Activated B cell treated with CpG ODN at 0.5 μM for 24 hours (primary cell): Measurements from ENCODE around the gene STPG1. TPM values are rescaled to one million over a fixed set of nuclear protein-coding genes. Genes with fewer than 3 reads are reported as not detected.

ENCODE experiments used
- ATAC-seq: fragments of 200-7000 bp; cut with Tn5 transposase; one replicate; pipeline ENCODE4 v1.10.0; 2021; ENCODE audit warnings: low read depth, mild to moderate bottlenecking, moderate library complexity
- CTCF ChIA-PET: fragments of 350-600 bp; sonication (Branson Sonifier 250); formaldehyde crosslinking; loops from one replicate; lab custom pipeline; 2021; ENCODE audit warnings: antibody characterized with exemption; lab: Charles Lee
- POLR2A ChIA-PET: fragments of 350-600 bp; sonication (Branson Sonifier 250); formaldehyde crosslinking; loops from one replicate; lab custom pipeline; 2021; ENCODE audit warnings: antibody characterized with exemption; lab: Charles Lee
- DNase-seq: peaks from one replicate; pipeline ENCODE4 v3.0.0; 2022
- H3K27ac Mint-ChIP-seq: one replicate; pipeline ENCODE4 v1.8.0; 2020; ENCODE audit warnings: mixed read lengths
- H3K27me3 Mint-ChIP-seq: one replicate; pipeline ENCODE4 v1.8.0; 2021; ENCODE audit warnings: mixed read lengths
- H3K36me3 Mint-ChIP-seq: one replicate; pipeline ENCODE4 v1.8.0; 2021; ENCODE audit warnings: low read depth, mixed read lengths
- H3K4me1 Mint-ChIP-seq: one replicate; pipeline ENCODE4 v1.8.0; 2021; ENCODE audit warnings: mixed read lengths
- H3K4me3 Mint-ChIP-seq: one replicate; pipeline ENCODE4 v1.8.0; 2020; ENCODE audit warnings: mild to moderate bottlenecking, mixed read lengths
- H3K9me3 Mint-ChIP-seq: one replicate; pipeline ENCODE4 v1.8.0; 2020; ENCODE audit warnings: mixed read lengths
- intact Hi-C: fragments of 100-400 bp; cut with micrococcal nuclease; formaldehyde crosslinking; loops from one replicate; pipeline ENCODE4 v1.15.1; 2024
- total RNA-seq: library from RNA; stranded (reverse); gene quantifications from 2 replicates; pipeline ENCODE4 v1.2.3, GENCODE V29; 2022
- TF ChIP-seq, protein P1 (sequence below): fragments of 200-600 bp; IDR thresholded peaks from one replicate; pipeline ENCODE4 v1.8.0; 2022; ENCODE audit warnings: antibody characterized with exemption, mild to moderate bottlenecking

STPG1 gene
- total RNA-seq, 1 donor from 2014 or later: 7.4 TPM

DNA sequence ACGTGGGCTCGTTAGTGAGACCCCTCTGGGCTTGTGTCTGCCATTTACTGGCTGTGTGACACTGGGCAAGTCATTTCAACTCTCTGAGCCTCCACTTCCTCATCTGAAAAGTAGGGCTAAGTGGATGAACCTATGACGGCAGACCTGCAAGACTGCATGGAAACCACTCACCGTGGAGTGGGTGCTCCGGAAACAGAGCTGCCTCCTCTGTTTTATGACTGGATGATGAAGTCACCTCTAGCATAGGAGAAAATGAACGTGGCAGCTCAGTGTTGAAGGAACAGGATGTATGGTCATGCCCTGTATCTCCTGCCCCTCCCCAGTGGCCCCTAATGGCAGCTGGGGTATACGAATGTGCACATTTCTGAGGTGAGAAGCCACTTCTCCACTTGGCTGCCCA, 40.5 kb downstream of the STPG1 start:
- ATAC-seq: peak; percentile 92
- intact Hi-C loops: loop anchor here (1.0 to 2.0 kb wide), 3 partner anchors 11 to 50 kb away; partner anchors contain the start of gene STPG1
- H3K27me3 Mint-ChIP-seq: no peaks in the 10 kb centered on the region
- peak overlapping the region; percentile 87 for H3K27ac Mint-ChIP-seq
- POLR2A ChIA-PET: interaction anchor here (0.5 to 1.8 kb wide), 9 partner anchors 18 to 433 kb away, joined by 3 to 17 read pairs (median 3); partner anchors contain the start of genes IFNLR1 and NIPAL3
- H3K4me1 Mint-ChIP-seq: peaks cover 20% of the 10 kb centered on the region
- TF ChIP-seq, protein P1, sequence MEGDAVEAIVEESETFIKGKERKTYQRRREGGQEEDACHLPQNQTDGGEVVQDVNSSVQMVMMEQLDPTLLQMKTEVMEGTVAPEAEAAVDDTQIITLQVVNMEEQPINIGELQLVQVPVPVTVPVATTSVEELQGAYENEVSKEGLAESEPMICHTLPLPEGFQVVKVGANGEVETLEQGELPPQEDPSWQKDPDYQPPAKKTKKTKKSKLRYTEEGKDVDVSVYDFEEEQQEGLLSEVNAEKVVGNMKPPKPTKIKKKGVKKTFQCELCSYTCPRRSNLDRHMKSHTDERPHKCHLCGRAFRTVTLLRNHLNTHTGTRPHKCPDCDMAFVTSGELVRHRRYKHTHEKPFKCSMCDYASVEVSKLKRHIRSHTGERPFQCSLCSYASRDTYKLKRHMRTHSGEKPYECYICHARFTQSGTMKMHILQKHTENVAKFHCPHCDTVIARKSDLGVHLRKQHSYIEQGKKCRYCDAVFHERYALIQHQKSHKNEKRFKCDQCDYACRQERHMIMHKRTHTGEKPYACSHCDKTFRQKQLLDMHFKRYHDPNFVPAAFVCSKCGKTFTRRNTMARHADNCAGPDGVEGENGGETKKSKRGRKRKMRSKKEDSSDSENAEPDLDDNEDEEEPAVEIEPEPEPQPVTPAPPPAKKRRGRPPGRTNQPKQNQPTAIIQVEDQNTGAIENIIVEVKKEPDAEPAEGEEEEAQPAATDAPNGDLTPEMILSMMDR: no peak
- H3K4me3 Mint-ChIP-seq: peak overlapping the region; percentile 21
- DNase-seq: peak; percentile 25
- H3K36me3 Mint-ChIP-seq: peaks cover 5% of the 10 kb centered on the region
- CTCF ChIA-PET: interaction anchor here (1.7 kb wide), 2 partner anchors 9 to 19 kb away, joined by 4 to 7 read pairs; no protein-coding TSS in a partner anchor
- H3K9me3 Mint-ChIP-seq: no peaks in the 10 kb centered on the region

- ATAC-seq: no peak
- no peaks in the 10 kb centered on the region for H3K27me3 Mint-ChIP-seq
- H3K36me3 Mint-ChIP-seq: no peaks in the 10 kb centered on the region
- H3K4me3 Mint-ChIP-seq: no peak overlapping the region
- TF ChIP-seq, protein P1: no peak
- no peak for DNase-seq
- no peaks in the 10 kb centered on the region for H3K9me3 Mint-ChIP-seq
- H3K27ac Mint-ChIP-seq: no peak overlapping the region
- CTCF ChIA-PET: no interaction called here
- peaks cover 25% of the 10 kb centered on the region for H3K4me1 Mint-ChIP-seq
- POLR2A ChIA-PET: no interaction called here
- intact Hi-C loops: no loop called here
Observed at GRCh38 chr1:24369801-24370200, 43.8 kb downstream of the STPG1 start.

DNA sequence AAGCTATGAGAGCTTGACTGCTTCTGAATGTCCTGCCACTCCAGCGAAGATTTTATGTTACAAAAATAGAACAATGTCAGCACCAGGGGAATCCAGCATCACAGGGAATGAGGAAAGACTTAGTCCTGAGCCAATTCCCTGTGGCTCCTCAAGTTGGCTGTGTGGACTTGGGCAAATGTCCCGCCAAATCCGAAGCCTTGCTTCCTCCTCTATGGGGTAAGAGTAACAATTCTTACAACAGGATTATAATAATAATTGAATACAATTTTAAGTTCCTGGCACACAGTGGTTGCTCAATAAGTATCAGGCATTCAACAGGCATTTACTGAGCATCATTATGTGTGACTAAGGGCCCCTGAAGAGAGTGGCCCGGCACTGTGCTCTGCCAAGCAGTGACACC, 44.4 kb downstream of the STPG1 start:
- H3K4me3 Mint-ChIP-seq: no peak overlapping the region
- DNase-seq: no peak
- H3K27me3 Mint-ChIP-seq: no peaks in the 10 kb centered on the region
- peaks cover 25% of the 10 kb centered on the region for H3K4me1 Mint-ChIP-seq
- no peaks in the 10 kb centered on the region for H3K36me3 Mint-ChIP-seq
- intact Hi-C loops: no loop called here
- no peaks in the 10 kb centered on the region for H3K9me3 Mint-ChIP-seq
- CTCF ChIA-PET: no interaction called here
- no peak for ATAC-seq
- POLR2A ChIA-PET: no interaction called here
- TF ChIP-seq, protein P1: no peak
- H3K27ac Mint-ChIP-seq: no peak overlapping the region

DNA sequence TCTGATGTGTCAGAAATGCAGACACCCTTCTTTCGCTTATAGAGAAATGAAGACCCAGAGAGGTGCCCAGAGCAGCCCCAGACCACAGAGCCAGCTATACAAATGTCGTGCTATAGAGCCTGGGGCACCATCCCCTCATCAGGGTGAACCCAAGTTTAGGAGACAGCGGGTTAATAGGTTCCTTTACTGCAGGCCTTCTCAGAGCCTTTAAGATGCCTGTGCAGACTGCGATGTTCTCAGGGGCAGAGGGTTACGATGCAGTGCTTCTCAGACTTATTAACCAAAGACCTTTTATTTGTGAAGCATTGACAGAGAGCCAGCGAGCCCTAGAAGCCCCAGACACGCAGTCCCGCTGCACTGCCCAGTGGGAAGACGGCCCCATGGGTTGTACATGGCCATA, 46.9 kb downstream of the STPG1 start:
- H3K27me3 Mint-ChIP-seq: no peaks in the 10 kb centered on the region
- DNase-seq (no peak), ATAC-seq (no peak)
- intact Hi-C loops: no loop called here
- no peak overlapping the region for H3K4me3 Mint-ChIP-seq
- H3K4me1 Mint-ChIP-seq: peaks cover 6% of the 10 kb centered on the region
- H3K27ac Mint-ChIP-seq: no peak overlapping the region
- ChIA-PET POLR2A (no interaction called here), CTCF (interaction anchor here (0.9 kb wide), 1 partner anchor 24 kb away, joined by 3 read pairs; no protein-coding TSS in a partner anchor)
- H3K9me3 Mint-ChIP-seq: no peaks in the 10 kb centered on the region
- H3K36me3 Mint-ChIP-seq: no peaks in the 10 kb centered on the region
- TF ChIP-seq, protein P1: no peak

GRCh38 chr1:24364975-24365678, 48.5 kb downstream of the STPG1 start:
- peak; percentile 67 for ATAC-seq
- POLR2A ChIA-PET: no interaction called here
- peak overlapping the region; percentile 41 for H3K27ac Mint-ChIP-seq

More at GRCh38 chr1:24364975-24365678, 48.5 kb downstream of the STPG1 start:
- Mint-ChIP-seq H3K9me3 (no peaks in the 10 kb centered on the region), H3K27me3 (no peaks in the 10 kb centered on the region), H3K36me3 (peaks cover 3% of the 10 kb centered on the region), H3K4me1 (peaks cover 5% of the 10 kb centered on the region), H3K4me3 (no peak overlapping the region)
- TF ChIP-seq, protein P1: no peak
- CTCF ChIA-PET: no interaction called here
- DNase-seq: no peak
- intact Hi-C loops: no loop called here
